H1 (cell line): ENCODE measurements around the gene PTCHD4. TPM values are rescaled to one million over a fixed set of nuclear protein-coding genes. Genes with fewer than 3 reads are reported as not detected.

Experiments
- CTCF ChIA-PET: fragments of 300-600 bp; sonication (Branson Sonifier 250); formaldehyde crosslinking; loops from one replicate; lab custom pipeline; 2021; ENCODE audit not compliant: partially characterized antibody; lab: Charles Lee
- POLR2A ChIA-PET: fragments of 300-600 bp; sonication (Branson Sonifier 250); formaldehyde crosslinking; loops from one replicate; lab custom pipeline; 2021; ENCODE audit warnings: inconsistent platforms; ENCODE audit not compliant: partially characterized antibody; lab: Charles Lee
- DNase-seq, 2 experiments: peaks; one replicate each; pipeline versions ENCODE4 v3.0.0 to v3.0.0-alpha.2; 2010 to 2022; ENCODE audit warnings: low spot score in 2 of 2, low read depth in 1 of 2, mixed read lengths in 1 of 2
- FAIRE-seq: peaks from 2 replicates; lab custom pipeline; 2011; peaks lifted over from hg19 to GRCh38; lab: Jason Lieb, UNC
- H2AFZ ChIP-seq: 2 replicates; pipeline ENCODE4 v1.8.1; 2012; ENCODE audit warnings: low read length, inconsistent platforms
- H2AK5ac ChIP-seq: 2 replicates; pipeline ENCODE4 v1.6.1; 2013; ENCODE audit warnings: low read depth, low read length
- H2BK120ac ChIP-seq: replicated peaks from 2 replicates; pipeline ENCODE3; 2013; ENCODE audit warnings: low read depth, low read length, inconsistent platforms
- H2BK12ac ChIP-seq: 2 replicates; pipeline ENCODE4 v1.6.1; 2013; ENCODE audit warnings: low read depth, low read length
- H2BK15ac ChIP-seq: 2 replicates; pipeline ENCODE4 v1.6.1; 2013; ENCODE audit warnings: low read length
- H2BK20ac ChIP-seq: 2 replicates; pipeline ENCODE4 v1.6.1; 2013; ENCODE audit warnings: low read length
- H2BK5ac ChIP-seq: 2 replicates; pipeline ENCODE4 v1.6.1; 2013; ENCODE audit warnings: low read depth, low read length
- H3K14ac ChIP-seq: 2 replicates; pipeline ENCODE4 v1.6.1; 2013; ENCODE audit warnings: inconsistent platforms; ENCODE audit not compliant: insufficient read length
- H3K18ac ChIP-seq: 2 replicates; pipeline ENCODE4 v1.6.1; 2013; ENCODE audit warnings: low read length; ENCODE audit errors: extremely low read depth
- H3K23ac ChIP-seq: 2 replicates; pipeline ENCODE4 v1.6.1; 2013; ENCODE audit warnings: inconsistent platforms; ENCODE audit not compliant: insufficient read length
- H3K23me2 ChIP-seq: 2 replicates; pipeline ENCODE4 v1.6.1; 2013; ENCODE audit warnings: low read depth, low read length
- H3K27ac ChIP-seq: 2 replicates; pipeline ENCODE4 v1.6.1; 2011; ENCODE audit warnings: low read depth, low read length, inconsistent platforms
- H3K27me3 ChIP-seq, 4 experiments: replicated peaks in 1 of 4; 1 replicate in 1 of 4; 2 replicates in 3 of 4; pipeline versions ENCODE4 v1.6.1 to v1.8.1; 2011 to 2013; ENCODE audit warnings: low read length in 3 of 4, mild to moderate bottlenecking in 3 of 4, inconsistent platforms in 2 of 4, mixed read lengths in 2 of 4, moderate library complexity in 1 of 4; ENCODE audit not compliant: control insufficient read depth in 3 of 4, insufficient read depth in 3 of 4; ENCODE audit errors: extremely low read depth in 1 of 4
- H3K36me3 ChIP-seq, 4 experiments: 2 replicates each; pipeline versions ENCODE4 v1.6.1 to v1.8.1; 2011 to 2013; ENCODE audit warnings: mild to moderate bottlenecking in 4 of 4, low read length in 3 of 4, moderate library complexity in 2 of 4, control low read depth in 1 of 4, inconsistent platforms in 1 of 4; ENCODE audit not compliant: insufficient read depth in 4 of 4, control insufficient read depth in 2 of 4
- H3K4ac ChIP-seq: replicated peaks from 2 replicates; pipeline ENCODE3; 2013; ENCODE audit warnings: low read length, low read depth, mixed read lengths, inconsistent platforms; ENCODE audit not compliant: insufficient read length
- H3K4me1 ChIP-seq, 4 experiments: replicated peaks in 1 of 4; 1 replicate in 1 of 4; 2 replicates in 3 of 4; pipeline versions ENCODE4 v1.6.1 to v1.8.1; 2011 to 2013; ENCODE audit warnings: low read length in 3 of 4, inconsistent platforms in 2 of 4, mixed read lengths in 1 of 4; ENCODE audit not compliant: insufficient read depth in 4 of 4, control insufficient read depth in 3 of 4
- H3K4me2 ChIP-seq, 2 experiments: 2 replicates each; pipeline versions ENCODE4 v1.6.1 to v1.8.1; 2011 to 2013; ENCODE audit warnings: low read depth in 2 of 2, low read length in 2 of 2, control low read depth in 1 of 2, inconsistent platforms in 1 of 2, mild to moderate bottlenecking in 1 of 2; ENCODE audit not compliant: insufficient read depth in 1 of 2
- H3K4me3 ChIP-seq, 4 experiments: fragments of 200-600, 300-600 bp in 1 of 4; sonication (generic), shearing (Covaris generic), sonication (Bioruptor Twin) in 1 of 4; 2 replicates each; pipeline versions ENCODE4 v1.5.1 to v1.8.1; 2011 to 2016; ENCODE audit warnings: low read length in 4 of 4, low read depth in 3 of 4, control low read depth in 2 of 4, inconsistent platforms in 2 of 4, mild to moderate bottlenecking in 2 of 4, mixed read lengths in 1 of 4, moderate library complexity in 1 of 4; ENCODE audit not compliant: insufficient read depth in 2 of 4; ENCODE audit errors: extremely low read depth in 1 of 4
- H3K56ac ChIP-seq: replicated peaks from 2 replicates; pipeline ENCODE3; 2013; ENCODE audit warnings: low read depth, mild to moderate bottlenecking, mixed read lengths, low read length, inconsistent platforms; ENCODE audit not compliant: insufficient read length
- H3K79me1 ChIP-seq: 2 replicates; pipeline ENCODE4 v1.6.1; 2013; ENCODE audit warnings: low read depth, low read length, control low read depth
- H3K79me2 ChIP-seq, 2 experiments: 2 replicates each; pipeline versions ENCODE4 v1.6.1 to v1.8.1; 2012 to 2013; ENCODE audit warnings: low read length in 2 of 2, mild to moderate bottlenecking in 2 of 2, inconsistent platforms in 1 of 2; ENCODE audit not compliant: insufficient read depth in 2 of 2, control insufficient read depth in 1 of 2
- H3K9ac ChIP-seq, 4 experiments: replicated peaks in 1 of 4; 1 replicate in 1 of 4; 2 replicates in 3 of 4; pipeline versions ENCODE4 v1.6.1 to v1.8.1; 2011 to 2013; ENCODE audit warnings: low read depth in 3 of 4, low read length in 3 of 4, control low read depth in 2 of 4, mild to moderate bottlenecking in 2 of 4, moderate library complexity in 2 of 4, inconsistent platforms in 1 of 4; ENCODE audit errors: extremely low read depth in 1 of 4
- H3K9me3 ChIP-seq, 2 experiments: 2 replicates each; pipeline versions ENCODE4 v1.6.1 to v1.8.1; 2012 to 2013; ENCODE audit warnings: mild to moderate bottlenecking in 2 of 2, moderate library complexity in 2 of 2, control low read depth in 1 of 2, inconsistent platforms in 1 of 2, low read depth in 1 of 2, low read length in 1 of 2, mixed read lengths in 1 of 2; ENCODE audit not compliant: insufficient read depth in 2 of 2
- H4K20me1 ChIP-seq, 2 experiments: replicated peaks in 1 of 2; 2 replicates each; pipeline versions ENCODE3 to v1.8.1; 2011 to 2013; ENCODE audit warnings: inconsistent platforms in 2 of 2, low read length in 2 of 2, mild to moderate bottlenecking in 1 of 2; ENCODE audit not compliant: insufficient read depth in 2 of 2, control insufficient read depth in 1 of 2
- H4K5ac ChIP-seq: 2 replicates; pipeline ENCODE4 v1.6.1; 2013; ENCODE audit warnings: low read length, low read depth, mixed read lengths, inconsistent platforms; ENCODE audit not compliant: insufficient read length
- H4K8ac ChIP-seq: 2 replicates; pipeline ENCODE4 v1.8.0; 2013; ENCODE audit warnings: mild to moderate bottlenecking, moderate library complexity, low read length, inconsistent platforms; ENCODE audit not compliant: insufficient read depth; ENCODE audit errors: extremely low read depth
- H4K91ac ChIP-seq: replicated peaks from 2 replicates; pipeline ENCODE3; 2013; ENCODE audit warnings: low read length, mixed read lengths, inconsistent platforms; ENCODE audit not compliant: insufficient read length
- CREB1 ChIP-seq: IDR thresholded peaks from 2 replicates; pipeline ENCODE4 v1.6.1; 2012; ENCODE audit warnings: inconsistent platforms
- HDAC6 ChIP-seq: IDR thresholded peaks from one replicate; pipeline ENCODE4 v1.7.1; 2012; ENCODE audit warnings: low read depth, mild to moderate bottlenecking, inconsistent platforms, low read length, moderate library complexity
- KDM1A ChIP-seq: fragments of 200-600, 300-600 bp; sonication (generic); IDR thresholded peaks from 2 replicates; pipeline ENCODE4 v1.7.1; 2016; ENCODE audit warnings: mild to moderate bottlenecking, low read length, borderline replicate concordance
- KDM5A ChIP-seq: fragments of 200-600 bp; IDR thresholded peaks from 2 replicates; pipeline ENCODE4 v1.7.1; 2012; ENCODE audit warnings: mild to moderate bottlenecking, low read length, inconsistent platforms, mixed read lengths
- SIX5 ChIP-seq: IDR thresholded peaks from 2 replicates; pipeline ENCODE4 v1.6.1; 2011; ENCODE audit warnings: mild to moderate bottlenecking, low read depth, low read length
- SUZ12 ChIP-seq: fragments of 200-600 bp; sonication (generic); IDR thresholded peaks from 2 replicates; pipeline ENCODE4 v1.6.1; 2012; ENCODE audit warnings: mild to moderate bottlenecking, inconsistent platforms, low read length, moderate library complexity, mixed read lengths
- TAF1 ChIP-seq: IDR thresholded peaks from 2 replicates; pipeline ENCODE4 v1.6.1; 2011; ENCODE audit warnings: mild to moderate bottlenecking, low read depth, low read length
- polyA plus RNA-seq, 7 experiments: library from polyadenylated mRNA; depleted of rRNA in 3 of 7; stranded (reverse) in 5 of 7; unstranded in 2 of 7; fragments of >200 nt in 5 of 7; fragments of 200-250 nt in 2 of 7; gene quantifications; 1 replicate in 5 of 7; 2 replicates in 1 of 7; 4 replicates in 1 of 7; pipeline versions ENCODE4 v1.2.1 to v1.2.3, GENCODE V29; 2011 to 2013; ENCODE audit warnings: missing spikeins in 2 of 7, mixed read lengths in 2 of 7
- total RNA-seq: library from RNA; stranded (reverse); fragmentation: NEBNext Ultra II Directional; extraction: Animal tissue kit (Norgen Biotek cat#: 25700); gene quantifications from 2 replicates; pipeline ENCODE4 v1.2.1, GENCODE V29; 2021

The PTCHD4 gene
- total and polyA plus RNA-seq, 2 of the 8 experiments (the other 6 are each of a cell fraction or from before 2014, with no cell fraction given): 0.17 to 0.37 TPM

GRCh38 chr6:48084201-48084600 lies 26.8 kb downstream of the PTCHD4 start:
- Histone ChIP-seq H3K4me3 (no peak overlapping the region), H2AFZ (no peak overlapping the region), H3K23me2 (no peaks in the 10 kb centered on the region), H3K36me3 (no peaks in the 10 kb centered on the region; a peak in 2 of 8 replicates), H3K18ac (no peak overlapping the region), H2BK15ac (no peak overlapping the region), H2BK20ac (no peak overlapping the region), H2AK5ac (no peak overlapping the region), H2BK12ac (no peak overlapping the region), H3K27ac (no peak overlapping the region), H4K91ac (no peak overlapping the region), H2BK5ac (no peak overlapping the region), H3K27me3 (no peaks in the 10 kb centered on the region), H3K9me3 (peaks cover 3 to 5% of the 10 kb centered on the region in 2 experiments; a peak in 1 of 4 replicates), H4K20me1 (no peaks in the 10 kb centered on the region), H4K8ac (no peak overlapping the region), H3K9ac (no peak overlapping the region), H3K79me1 (no peaks in the 10 kb centered on the region), H3K56ac (no peak overlapping the region), H4K5ac (no peak overlapping the region), H3K79me2 (no peaks in the 10 kb centered on the region), H2BK120ac (no peak overlapping the region), H3K23ac (no peak overlapping the region), H3K4me2 (no peak overlapping the region), H3K14ac (no peak overlapping the region), H3K4ac (no peak overlapping the region), H3K4me1 (no peaks in the 10 kb centered on the region)
- ChIA-PET CTCF (interaction anchor here (0.8 kb wide), 1 partner anchor 11 kb away, joined by 3 read pairs; no protein-coding TSS in a partner anchor), POLR2A (no interaction called here)
- TF ChIP-seq KDM5A: no peak
- no peak for TF ChIP-seq HDAC6
- no peak for TF ChIP-seq CREB1
- TF ChIP-seq SIX5: no peak
- TF ChIP-seq KDM1A: no peak
- no peak for TF ChIP-seq TAF1
- no peak for TF ChIP-seq SUZ12
- DNase-seq: no peak
- FAIRE-seq: no peak
